Hepatocyte (in vitro differentiated cells): ENCODE results near the gene MUC5B. TPM values are rescaled to one million over a fixed set of nuclear protein-coding genes. Genes with fewer than 3 reads are reported as not detected.

Source experiments
- DNase-seq: peaks from one replicate; pipeline ENCODE4 v3.0.0-alpha.2; 2016; ENCODE audit warnings: low spot score
- H2AFZ ChIP-seq: fragments of 200-600 bp; sonication (generic); 2 replicates; pipeline ENCODE4 v1.6.0; 2016; ENCODE audit warnings: antibody characterized with exemption, mild to moderate bottlenecking
- H3K27ac ChIP-seq: fragments of 200-600 bp; sonication (generic); 2 replicates; pipeline ENCODE4 v1.5.1; 2016; ENCODE audit warnings: mild to moderate bottlenecking
- H3K27me3 ChIP-seq: fragments of 200-600 bp; sonication (generic); 2 replicates; pipeline ENCODE4 v1.6.1; 2016
- H3K36me3 ChIP-seq: fragments of 200-600 bp; sonication (generic); replicated peaks from 2 replicates; pipeline ENCODE4 v1.5.1; 2016; ENCODE audit warnings: low read depth; ENCODE audit not compliant: insufficient read depth
- H3K4me1 ChIP-seq: fragments of 200-600 bp; sonication (generic); 2 replicates; pipeline ENCODE4 v1.5.1; 2016; ENCODE audit warnings: mild to moderate bottlenecking, moderate library complexity; ENCODE audit not compliant: insufficient read depth
- H3K4me2 ChIP-seq: fragments of 200-600 bp; sonication (generic); 2 replicates; pipeline ENCODE4 v1.6.0; 2016
- H3K4me3 ChIP-seq: fragments of 200-600 bp; sonication (generic); 2 replicates; pipeline ENCODE4 v1.5.1; 2016; ENCODE audit warnings: mild to moderate bottlenecking
- H3K79me2 ChIP-seq: fragments of 200-600 bp; sonication (generic); 2 replicates; pipeline ENCODE4 v1.6.0; 2017; ENCODE audit warnings: mild to moderate bottlenecking
- H3K9me2 ChIP-seq: fragments of 200-600 bp; sonication (generic); replicated peaks from 2 replicates; pipeline ENCODE4 v1.6.0; 2017; ENCODE audit warnings: mild to moderate bottlenecking; ENCODE audit not compliant: insufficient read depth
- H3K9me3 ChIP-seq: fragments of 200-600 bp; sonication (generic); 2 replicates; pipeline ENCODE4 v1.5.1; 2016; ENCODE audit warnings: low read depth, mild to moderate bottlenecking
- H4K20me1 ChIP-seq: fragments of 200-600 bp; sonication (generic); 2 replicates; pipeline ENCODE4 v1.6.0; 2016; ENCODE audit warnings: mild to moderate bottlenecking; ENCODE audit not compliant: insufficient read depth, poor library complexity, severe bottlenecking
- CTCF ChIP-seq: fragments of 200-600 bp; sonication (generic); IDR thresholded peaks from 2 replicates; pipeline ENCODE4 v1.5.1; 2016; ENCODE audit warnings: antibody characterized with exemption, mild to moderate bottlenecking; ENCODE audit not compliant: poor library complexity
- EZH2 ChIP-seq: fragments of 200-600 bp; sonication (generic); IDR thresholded peaks from 2 replicates; pipeline ENCODE4 v1.6.1; 2016; ENCODE audit warnings: antibody characterized with exemption, mild to moderate bottlenecking, borderline replicate concordance
- EZH2phosphoT487 ChIP-seq: fragments of 200-600 bp; sonication (generic); IDR thresholded peaks from one replicate; pipeline ENCODE4 v1.6.1; 2018; ENCODE audit warnings: antibody characterized with exemption, mild to moderate bottlenecking, low read depth, moderate library complexity; ENCODE audit not compliant: unreplicated experiment, severe bottlenecking
- WGBS: methylation state at CpG from one replicate; pipeline ENCODE4 v1.1.6; 2016; ENCODE audit warnings: low lambda C conversion rate; ENCODE audit errors: missing lambda C conversion rate; 5-methylcytosine and 5-hydroxymethylcytosine counted together
- polyA plus RNA-seq: library from polyadenylated mRNA; unstranded; fragments of >200 nt; fragmentation: Nextera tagmentation; extraction: Ambion mirVana; gene quantifications from 2 replicates; pipeline ENCODE4 v1.2.1, GENCODE V29; 2016
- total RNA-seq: library from RNA; depleted of rRNA; stranded (reverse); fragments of >200 nt; gene quantifications from 2 replicates; pipeline ENCODE4 v1.2.3, GENCODE V29; 2014

The MUC5B gene
- total and polyA plus RNA-seq, 2 experiments from 2014 or later: 0.07 to 0.15 TPM

GRCh38 chr11:1175461-1176223 lies 47.2 kb upstream of the MUC5B start:
- Histone ChIP-seq H3K79me2 (no peaks in the 10 kb centered on the region), H2AFZ (no peak overlapping the region), H3K36me3 (no peaks in the 10 kb centered on the region), H3K4me1 (no peaks in the 10 kb centered on the region), H4K20me1 (no peaks in the 10 kb centered on the region), H3K4me2 (no peak overlapping the region), H3K27ac (no peak overlapping the region), H3K9me2 (no peaks in the 10 kb centered on the region), H3K4me3 (no peak overlapping the region), H3K9me3 (no peaks in the 10 kb centered on the region), H3K27me3 (no peaks in the 10 kb centered on the region)
- TF ChIP-seq CTCF: no peak
- no peak for TF ChIP-seq EZH2
- no peak for TF ChIP-seq EZH2phosphoT487
- 87% methylated on average over 18 of the region's 22 CpGs for WGBS
- DNase-seq: no peak

GRCh38 chr11:1176224-1177019 lies 46.4 kb upstream of the MUC5B start:
- no peaks in the 10 kb centered on the region for H3K9me3 ChIP-seq
- H3K4me3 ChIP-seq: no peak overlapping the region
- H3K9me2 ChIP-seq: no peaks in the 10 kb centered on the region
- H3K4me2 ChIP-seq: no peak overlapping the region
- H3K79me2 ChIP-seq: no peaks in the 10 kb centered on the region
- WGBS: 87% methylated on average over 27 of the region's 32 CpGs
- H3K27ac ChIP-seq: no peak overlapping the region
- no peaks in the 10 kb centered on the region for H3K4me1 ChIP-seq
- DNase-seq: no peak
- no peaks in the 10 kb centered on the region for H3K36me3 ChIP-seq
- no peaks in the 10 kb centered on the region for H4K20me1 ChIP-seq
- H3K27me3 ChIP-seq: no peaks in the 10 kb centered on the region
- H2AFZ ChIP-seq: no peak overlapping the region
- TF ChIP-seq EZH2phosphoT487 (no peak), CTCF (no peak)

- DNase-seq: no peak
- Histone ChIP-seq H3K27ac (no peak overlapping the region), H3K4me3 (no peak overlapping the region), H3K9me2 (no peaks in the 10 kb centered on the region), H3K9me3 (no peaks in the 10 kb centered on the region), H3K4me1 (no peaks in the 10 kb centered on the region), H3K4me2 (no peak overlapping the region), H3K27me3 (no peaks in the 10 kb centered on the region), H3K79me2 (no peaks in the 10 kb centered on the region), H3K36me3 (no peaks in the 10 kb centered on the region), H2AFZ (no peak overlapping the region), H4K20me1 (no peaks in the 10 kb centered on the region)
- TF ChIP-seq EZH2phosphoT487 (no peak), EZH2 (no peak), CTCF (no peak)
- WGBS: 95% methylated on average over 34 of the region's 34 CpGs
Measured at GRCh38 chr11:1177020-1177770, 45.7 kb upstream of the MUC5B start.
